H9 (cell line): Measurements from ENCODE around the gene JMJD7. TPM values are rescaled to one million over a fixed set of nuclear protein-coding genes. Genes with fewer than 3 reads are reported as not detected.

ENCODE experiments used
- DNase-seq: peaks from one replicate; pipeline ENCODE4 v3.0.0-alpha.2; 2017
- H2AFZ ChIP-seq: one replicate; pipeline ENCODE4 v1.6.1; 2013; ENCODE audit warnings: mild to moderate bottlenecking, low read length, control low read depth, moderate library complexity
- H2AK5ac ChIP-seq: 2 replicates; pipeline ENCODE4 v1.6.1; 2013; ENCODE audit warnings: low read length, control low read depth, mixed read lengths; ENCODE audit not compliant: insufficient read length
- H2BK120ac ChIP-seq: one replicate; pipeline ENCODE4 v1.6.1; 2013; ENCODE audit warnings: low read depth, mild to moderate bottlenecking, low read length, control low read depth, inconsistent platforms; ENCODE audit not compliant: poor library complexity, severe bottlenecking
- H2BK12ac ChIP-seq: 2 replicates; pipeline ENCODE4 v1.6.1; 2013; ENCODE audit warnings: low read length, control low read depth, mixed read lengths, low read depth; ENCODE audit not compliant: insufficient read length
- H2BK15ac ChIP-seq: 2 replicates; pipeline ENCODE4 v1.6.1; 2013; ENCODE audit warnings: low read depth, low read length, control low read depth
- H2BK20ac ChIP-seq: one replicate; pipeline ENCODE4 v1.6.1; 2013; ENCODE audit warnings: low read depth, mild to moderate bottlenecking, low read length, control low read depth, inconsistent platforms; ENCODE audit not compliant: poor library complexity, severe bottlenecking
- H2BK5ac ChIP-seq: 2 replicates; pipeline ENCODE4 v1.6.1; 2013; ENCODE audit warnings: low read length, control low read depth, mixed read lengths; ENCODE audit not compliant: insufficient read length
- H3K14ac ChIP-seq: 2 replicates; pipeline ENCODE4 v1.6.1; 2013; ENCODE audit warnings: low read length, control low read depth; ENCODE audit not compliant: insufficient read depth
- H3K18ac ChIP-seq: 2 replicates; pipeline ENCODE4 v1.6.1; 2013; ENCODE audit warnings: low read depth, mild to moderate bottlenecking, mixed read lengths, low read length, control low read depth; ENCODE audit not compliant: insufficient read length
- H3K23ac ChIP-seq: 2 replicates; pipeline ENCODE4 v1.6.1; 2013; ENCODE audit warnings: low read length, control low read depth, mixed read lengths, low read depth; ENCODE audit not compliant: insufficient read length
- H3K23me2 ChIP-seq: 2 replicates; pipeline ENCODE4 v1.6.1; 2013; ENCODE audit warnings: low read depth, mild to moderate bottlenecking, mixed read lengths, low read length, control low read depth; ENCODE audit not compliant: insufficient read length, poor library complexity, severe bottlenecking
- H3K27ac ChIP-seq: 2 replicates; pipeline ENCODE4 v1.5.1; 2013; ENCODE audit warnings: low read length, control low read depth, mixed read lengths, low read depth; ENCODE audit not compliant: insufficient read length
- H3K27me3 ChIP-seq: 2 replicates; pipeline ENCODE4 v1.6.1; 2013; ENCODE audit warnings: low read length, control low read depth, inconsistent platforms; ENCODE audit not compliant: insufficient read depth
- H3K4ac ChIP-seq: 2 replicates; pipeline ENCODE4 v1.6.1; 2013; ENCODE audit warnings: low read depth, mild to moderate bottlenecking, control low read depth, inconsistent platforms, low read length, moderate library complexity
- H3K4me1 ChIP-seq: 2 replicates; pipeline ENCODE4 v1.6.1; 2013; ENCODE audit warnings: low read length, control low read depth, inconsistent platforms; ENCODE audit not compliant: insufficient read depth
- H3K4me2 ChIP-seq: 2 replicates; pipeline ENCODE4 v1.6.1; 2013; ENCODE audit warnings: low read length, control low read depth, mixed read lengths; ENCODE audit not compliant: insufficient read length, insufficient read depth
- H3K56ac ChIP-seq: 2 replicates; pipeline ENCODE4 v1.6.1; 2013; ENCODE audit warnings: low read depth, mild to moderate bottlenecking, mixed read lengths, low read length, control low read depth; ENCODE audit not compliant: insufficient read length
- H3K79me1 ChIP-seq: 2 replicates; pipeline ENCODE4 v1.6.1; 2013; ENCODE audit warnings: low read depth, mild to moderate bottlenecking, moderate library complexity, low read length, control low read depth, inconsistent platforms; ENCODE audit not compliant: insufficient read depth, poor library complexity, severe bottlenecking
- H3K79me2 ChIP-seq: 2 replicates; pipeline ENCODE4 v1.6.1; 2013; ENCODE audit warnings: low read length, control low read depth, inconsistent platforms; ENCODE audit not compliant: insufficient read depth
- H3K9ac ChIP-seq: 2 replicates; pipeline ENCODE4 v1.6.1; 2013; ENCODE audit warnings: low read length, control low read depth, mixed read lengths; ENCODE audit not compliant: insufficient read length; ENCODE audit errors: extremely low read depth
- H3K9me3 ChIP-seq: one replicate; pipeline ENCODE4 v1.6.1; 2013; ENCODE audit warnings: low read depth, low read length, inconsistent platforms; ENCODE audit not compliant: control insufficient read depth
- H3T11ph ChIP-seq: one replicate; pipeline ENCODE4 v1.6.1; 2013; ENCODE audit warnings: mild to moderate bottlenecking, low read length, control low read depth, inconsistent platforms
- H4K20me1 ChIP-seq: one replicate; pipeline ENCODE4 v1.6.1; 2013; ENCODE audit not compliant: control insufficient read depth, insufficient read length, insufficient read depth
- H4K5ac ChIP-seq: 2 replicates; pipeline ENCODE4 v1.6.1; 2013; ENCODE audit warnings: low read depth, mild to moderate bottlenecking, mixed read lengths, low read length, control low read depth; ENCODE audit not compliant: insufficient read length
- H4K8ac ChIP-seq: replicated peaks from 2 replicates; pipeline ENCODE4 v1.6.1; 2013; ENCODE audit warnings: low read length, control low read depth, mixed read lengths, low read depth; ENCODE audit not compliant: insufficient read length
- H4K91ac ChIP-seq: 2 replicates; pipeline ENCODE4 v1.6.1; 2013; ENCODE audit warnings: low read depth, mild to moderate bottlenecking, moderate library complexity, mixed read lengths, low read length, control low read depth; ENCODE audit not compliant: insufficient read length
- H3K27ac Mint-ChIP-seq, 3 experiments: 2 replicates in 2 of 3; 3 replicates in 1 of 3; pipeline ENCODE4 v1.8.0; 2020 to 2021; ENCODE audit warnings: mixed read lengths in 3 of 3, mild to moderate bottlenecking in 1 of 3, moderate library complexity in 1 of 3
- H3K27me3 Mint-ChIP-seq: 2 replicates; pipeline ENCODE4 v1.8.0; 2021; ENCODE audit warnings: low read depth, mild to moderate bottlenecking, moderate library complexity, mixed read lengths
- H3K36me3 Mint-ChIP-seq, 3 experiments: 2 replicates in 2 of 3; 3 replicates in 1 of 3; pipeline ENCODE4 v1.8.0; 2020 to 2021; ENCODE audit warnings: low read depth in 3 of 3, mixed read lengths in 3 of 3; ENCODE audit not compliant: insufficient read depth in 1 of 3
- H3K4me1 Mint-ChIP-seq, 2 experiments: 2 replicates each; pipeline ENCODE4 v1.8.0; 2020; ENCODE audit warnings: mixed read lengths in 2 of 2
- H3K4me3 Mint-ChIP-seq, 2 experiments: 2 replicates in 1 of 2; 3 replicates in 1 of 2; pipeline ENCODE4 v1.8.0; 2020 to 2021; ENCODE audit warnings: mild to moderate bottlenecking in 2 of 2, mixed read lengths in 2 of 2, moderate library complexity in 1 of 2
- H3K9me3 Mint-ChIP-seq, 2 experiments: 2 replicates in 1 of 2; 3 replicates in 1 of 2; pipeline ENCODE4 v1.8.0; 2020; ENCODE audit warnings: mild to moderate bottlenecking in 2 of 2, mixed read lengths in 2 of 2, moderate library complexity in 1 of 2
- WGBS: extraction: QIAGEN DNeasy Blood & Tissue Kit; methylation state at CpG from one replicate; pipeline ENCODE4 v1.1.7; 2013; ENCODE audit warnings: missing lambda C conversion rate, low lambda C conversion rate, mixed read lengths; ENCODE audit not compliant: insufficient read length; ENCODE audit errors: extremely low coverage; 5-methylcytosine and 5-hydroxymethylcytosine counted together
- total RNA-seq: library from RNA; stranded (reverse); gene quantifications from 2 replicates; pipeline ENCODE4 v1.2.1, GENCODE V29; 2021
- TF ChIP-seq, protein P1 (sequence below): fragments of 200-600 bp; sonication (generic); conservative IDR thresholded peaks from 3 replicates; pipeline ENCODE4 v1.8.0; 2021; ENCODE audit warnings: antibody characterized with exemption, mild to moderate bottlenecking

The JMJD7 gene
- total RNA-seq, 1 experiment from 2014 or later, result 13.3 TPM

DNA sequence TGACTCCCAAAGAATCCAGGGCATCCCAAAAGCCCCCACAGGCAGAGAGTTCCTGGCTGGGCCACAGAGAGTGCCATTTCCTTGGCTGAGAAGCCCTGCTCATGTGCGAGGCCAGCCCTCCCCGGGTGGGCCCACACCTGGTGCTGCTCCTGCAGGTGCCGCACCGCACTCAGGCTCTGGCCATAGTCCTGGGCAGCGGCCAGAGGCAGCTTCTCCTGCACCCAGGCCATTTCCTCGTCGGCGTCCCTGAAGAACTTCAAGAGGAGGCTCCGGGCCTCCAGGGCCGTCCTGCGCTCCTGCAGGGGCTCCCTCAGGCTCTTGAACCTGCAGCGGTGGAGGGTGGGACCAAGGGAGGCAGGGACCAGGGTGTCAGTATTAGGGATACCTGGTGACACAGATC, 28.8 kb downstream of the JMJD7 start:
- no peak overlapping the region for H3K4me2 ChIP-seq
- no peak overlapping the region for H4K5ac ChIP-seq
- H2BK120ac ChIP-seq, result no peak overlapping the region
- TF ChIP-seq, protein P1, sequence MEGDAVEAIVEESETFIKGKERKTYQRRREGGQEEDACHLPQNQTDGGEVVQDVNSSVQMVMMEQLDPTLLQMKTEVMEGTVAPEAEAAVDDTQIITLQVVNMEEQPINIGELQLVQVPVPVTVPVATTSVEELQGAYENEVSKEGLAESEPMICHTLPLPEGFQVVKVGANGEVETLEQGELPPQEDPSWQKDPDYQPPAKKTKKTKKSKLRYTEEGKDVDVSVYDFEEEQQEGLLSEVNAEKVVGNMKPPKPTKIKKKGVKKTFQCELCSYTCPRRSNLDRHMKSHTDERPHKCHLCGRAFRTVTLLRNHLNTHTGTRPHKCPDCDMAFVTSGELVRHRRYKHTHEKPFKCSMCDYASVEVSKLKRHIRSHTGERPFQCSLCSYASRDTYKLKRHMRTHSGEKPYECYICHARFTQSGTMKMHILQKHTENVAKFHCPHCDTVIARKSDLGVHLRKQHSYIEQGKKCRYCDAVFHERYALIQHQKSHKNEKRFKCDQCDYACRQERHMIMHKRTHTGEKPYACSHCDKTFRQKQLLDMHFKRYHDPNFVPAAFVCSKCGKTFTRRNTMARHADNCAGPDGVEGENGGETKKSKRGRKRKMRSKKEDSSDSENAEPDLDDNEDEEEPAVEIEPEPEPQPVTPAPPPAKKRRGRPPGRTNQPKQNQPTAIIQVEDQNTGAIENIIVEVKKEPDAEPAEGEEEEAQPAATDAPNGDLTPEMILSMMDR, result no peak
- H3K9me3 ChIP-seq, result no peaks in the 10 kb centered on the region
- no peak overlapping the region for H3K18ac ChIP-seq
- H3K4ac ChIP-seq, result no peak overlapping the region
- H3K14ac ChIP-seq, result no peak overlapping the region; the same call in 1 of the 2 replicates
- no peaks in the 10 kb centered on the region for H3K4me1 ChIP-seq
- no peaks in the 10 kb centered on the region; a peak in 1 of 7 replicates for H3K36me3 Mint-ChIP-seq
- H2BK15ac ChIP-seq, result no peak overlapping the region
- H2BK5ac ChIP-seq, result no peak overlapping the region
- H3K56ac ChIP-seq, result no peak overlapping the region
- no peak overlapping the region for H2BK12ac ChIP-seq
- DNase-seq, result no peak
- no peak overlapping the region for H3K23ac ChIP-seq
- H3K4me1 Mint-ChIP-seq, result peaks cover 8 to 11% of the 10 kb centered on the region in 2 experiments
- H4K8ac ChIP-seq, result no peak overlapping the region
- no peak overlapping the region for H3K27ac Mint-ChIP-seq
- H3T11ph ChIP-seq, result no peak overlapping the region
- H3K23me2 ChIP-seq, result no peaks in the 10 kb centered on the region
- H3K27me3 Mint-ChIP-seq, result no peaks in the 10 kb centered on the region
- H2BK20ac ChIP-seq, result no peak overlapping the region
- no peaks in the 10 kb centered on the region for H3K9me3 Mint-ChIP-seq
- no peak overlapping the region for H3K27ac ChIP-seq
- no peak overlapping the region for H4K91ac ChIP-seq
- H2AFZ ChIP-seq, result no peak overlapping the region
- no peak overlapping the region for H3K4me3 Mint-ChIP-seq
- H3K9ac ChIP-seq, result no peak overlapping the region
- no CpG with 5 or more reads among the region's 12 CpGs for WGBS
- H2AK5ac ChIP-seq, result no peak overlapping the region
- H3K79me2 ChIP-seq, result no peaks in the 10 kb centered on the region
- H3K27me3 ChIP-seq, result no peaks in the 10 kb centered on the region
- no peaks in the 10 kb centered on the region for H3K79me1 ChIP-seq
- no peaks in the 10 kb centered on the region for H4K20me1 ChIP-seq
